PC-9 (cell line): ENCODE data around the gene ALLC.

Source experiments
- CTCF ChIP-seq: fragments of 200-600 bp; sonication (generic); conservative IDR thresholded peaks from 2 replicates; pipeline ENCODE4 v1.6.1; 2017; ENCODE audit warnings: mixed run types, antibody characterized with exemption, mild to moderate bottlenecking, moderate library complexity
- EZH2 ChIP-seq: fragments of 200-600 bp; sonication (generic); IDR thresholded peaks from 2 replicates; pipeline ENCODE4 v1.8.0; 2017; ENCODE audit warnings: antibody characterized with exemption, low read depth

- no peak for TF ChIP-seq EZH2
- TF ChIP-seq CTCF: no peak
Observed at GRCh38 chr2:3655871-3656761, 1.9 kb upstream of the ALLC start.
